Stimulated activated CD4-positive, alpha-beta T cell treated with anti-CD3 and anti-CD28 coated beads, Interleukin-4, amount 100 ng/mL, for 1 hour (primary cell): ENCODE results near the gene FAHD1.

Source experiments
- DNase-seq: peaks from one replicate; pipeline ENCODE4 v3.0.0-alpha.2; 2020

The FAHD1 gene

DNA sequence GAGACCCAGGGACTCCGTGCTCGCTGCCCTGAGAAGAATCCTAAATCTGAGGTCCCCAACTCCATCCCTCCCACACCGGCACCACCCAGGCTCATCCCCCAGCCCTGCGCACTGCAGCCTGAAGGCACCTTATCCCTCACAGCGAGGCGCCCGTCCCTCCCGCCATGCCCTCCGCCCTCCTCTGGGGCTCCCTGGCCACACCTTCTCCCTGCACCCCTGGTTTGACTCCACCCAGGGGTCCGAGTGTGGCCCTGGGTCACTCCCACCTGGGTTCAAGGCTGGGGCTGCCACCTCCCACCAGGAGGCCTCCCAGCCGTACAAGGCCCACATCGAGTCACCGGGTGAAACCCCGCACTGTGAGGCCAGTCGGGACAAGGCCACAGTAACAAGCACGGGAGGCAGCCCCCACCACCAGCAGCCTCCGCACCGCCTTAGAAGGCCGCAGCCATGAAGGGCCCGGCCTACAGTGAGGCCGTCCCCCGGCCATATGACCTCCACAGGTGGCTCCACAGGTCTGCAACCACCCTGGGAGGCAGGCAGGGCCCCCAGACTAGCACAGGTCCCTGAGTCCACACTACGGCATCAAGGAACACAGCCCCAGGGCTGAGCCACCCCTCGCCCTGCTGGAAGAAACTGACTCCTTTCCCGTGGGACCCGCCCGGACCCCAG, 8.7 kb upstream of the FAHD1 start:
- DNase-seq = no peak

- no peak for DNase-seq
Measured at GRCh38 chr16:1818873-1819525, 8.0 kb upstream of the FAHD1 start.

DNA sequence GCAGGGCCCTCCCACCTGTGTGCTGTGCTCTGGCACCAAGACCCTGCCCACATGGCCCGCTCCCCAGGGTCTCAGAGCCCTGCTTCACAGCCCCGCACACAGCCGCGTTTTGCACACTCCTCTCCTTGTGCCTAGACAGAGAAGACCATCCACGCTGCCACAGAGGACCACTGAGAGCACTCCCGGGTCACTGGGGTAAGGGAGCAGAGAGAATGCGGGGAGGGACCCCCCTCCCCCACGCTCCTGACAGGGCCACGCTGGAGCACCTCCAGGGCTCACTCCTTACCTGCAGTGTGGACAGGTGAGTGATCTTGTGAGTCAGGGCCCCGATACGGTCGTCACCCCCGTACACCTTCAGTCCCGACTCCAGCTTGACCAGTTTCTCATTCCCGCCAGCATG, 7.4 kb upstream of the FAHD1 start:
- no peak for DNase-seq

DNA sequence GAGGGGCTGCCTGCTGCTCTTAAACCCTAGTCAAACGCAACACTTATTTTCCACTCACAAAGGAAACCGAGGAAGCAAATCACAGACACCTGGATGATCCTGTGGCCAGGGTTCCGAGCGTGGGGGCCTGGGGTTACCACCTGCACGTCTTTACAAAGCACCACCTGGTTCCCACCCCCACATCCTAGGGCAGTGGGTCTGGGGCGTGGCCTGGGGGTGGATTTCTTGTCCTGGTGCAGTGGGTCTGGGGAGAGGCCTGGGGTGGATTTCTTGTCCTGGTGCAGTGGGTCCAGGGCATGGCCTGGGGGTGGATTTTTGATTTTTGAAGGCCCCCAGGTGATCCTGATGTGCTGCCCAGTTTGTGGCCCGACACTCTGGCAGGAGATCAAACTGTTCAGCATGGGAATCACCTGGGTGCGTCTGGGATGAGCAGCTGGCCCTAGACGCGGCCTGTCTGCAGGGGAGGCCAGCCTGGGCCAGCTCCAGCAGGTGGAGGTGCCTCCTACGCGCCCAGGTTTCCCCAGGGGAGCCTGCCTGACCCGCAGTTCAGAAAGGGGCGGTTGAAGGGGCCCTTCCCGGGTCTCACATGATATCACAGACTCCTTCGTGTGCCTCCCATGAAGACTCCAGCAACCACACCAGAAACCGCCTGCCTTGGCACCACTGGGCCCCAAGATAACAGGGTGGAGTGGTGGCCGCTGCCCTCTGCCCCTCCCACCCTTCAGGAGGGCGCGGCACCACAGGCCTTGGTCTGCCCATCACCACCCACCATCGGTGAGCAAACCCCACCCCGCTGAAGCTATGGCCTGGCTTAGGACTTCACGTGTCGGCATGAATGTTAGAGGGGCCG, 6.7 kb upstream of the FAHD1 start:
- no peak for DNase-seq

DNA sequence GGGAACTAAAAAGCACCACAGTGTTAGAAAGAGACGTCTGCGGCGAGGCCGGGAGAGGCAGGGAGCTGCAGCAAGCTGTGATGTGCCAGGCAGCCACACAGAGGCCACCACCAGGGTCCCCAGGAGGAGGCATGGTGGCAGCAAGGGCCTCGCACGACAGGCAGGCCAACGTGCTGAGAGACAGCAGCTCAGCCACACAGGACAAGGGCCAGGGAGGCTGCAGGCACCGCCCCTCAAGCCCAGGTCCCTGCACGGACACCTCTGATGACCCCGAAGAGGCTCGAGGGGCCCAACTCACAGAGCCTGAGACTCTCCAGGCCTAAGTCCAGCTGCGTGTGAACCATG, 6.1 kb upstream of the FAHD1 start:
- DNase-seq = no peak

DNA sequence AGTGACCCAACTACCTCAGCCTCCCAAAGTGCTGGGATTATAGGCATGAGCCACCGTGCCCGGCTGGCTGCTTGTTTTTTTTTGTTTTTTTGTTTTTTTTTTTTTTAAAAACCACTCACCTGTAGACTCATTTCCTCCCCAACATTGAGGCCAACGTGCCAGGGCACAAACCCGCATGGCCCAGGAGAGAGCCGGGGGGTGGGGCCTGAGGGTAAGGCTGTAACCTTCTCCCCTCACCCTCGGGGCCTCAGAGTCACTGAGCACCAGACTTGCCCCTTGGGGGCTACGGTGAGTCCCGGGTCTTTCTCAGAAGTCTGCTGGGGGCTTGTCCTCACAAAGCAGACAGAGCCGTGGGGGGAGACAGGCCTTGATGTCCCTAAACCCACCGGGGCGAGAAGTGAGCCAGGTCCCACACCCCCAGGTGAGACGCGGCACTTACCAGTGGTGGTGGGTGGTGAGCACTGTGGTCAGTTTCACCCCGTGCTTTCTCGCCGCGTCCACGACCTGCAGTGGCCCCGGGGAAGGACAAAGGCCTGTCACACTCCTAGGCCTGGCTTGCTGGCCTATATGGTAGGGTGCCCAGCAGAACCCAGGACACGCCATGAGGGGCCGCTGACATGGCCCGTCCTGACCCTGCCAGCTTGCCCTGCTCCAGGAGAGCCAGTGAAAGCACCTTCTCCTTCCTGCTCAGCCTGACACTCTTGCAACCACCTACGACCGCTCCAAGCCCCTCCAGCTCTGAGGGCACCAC, 5.0 kb upstream of the FAHD1 start:
- DNase-seq = no peak

DNA sequence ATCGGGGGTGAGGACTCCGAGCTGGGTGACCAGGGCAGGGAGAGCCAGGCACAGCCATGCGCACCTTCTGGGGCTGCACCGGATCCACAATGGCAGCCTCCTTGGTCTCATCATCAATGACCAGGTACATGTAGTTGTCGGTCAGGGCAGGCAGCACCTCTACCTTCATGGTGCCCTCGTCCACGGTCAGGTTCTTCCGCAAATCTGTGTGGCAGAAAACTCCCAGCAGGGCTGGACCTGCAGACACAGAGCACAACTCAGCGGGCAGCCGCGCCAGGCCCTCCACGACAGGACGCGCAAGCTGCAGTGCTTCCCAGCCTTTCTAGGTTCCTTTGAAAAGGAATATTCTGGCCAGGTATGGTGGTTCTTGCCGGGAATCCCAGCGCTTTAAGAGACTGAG, 4.2 kb upstream of the FAHD1 start:
- DNase-seq = no peak

DNA sequence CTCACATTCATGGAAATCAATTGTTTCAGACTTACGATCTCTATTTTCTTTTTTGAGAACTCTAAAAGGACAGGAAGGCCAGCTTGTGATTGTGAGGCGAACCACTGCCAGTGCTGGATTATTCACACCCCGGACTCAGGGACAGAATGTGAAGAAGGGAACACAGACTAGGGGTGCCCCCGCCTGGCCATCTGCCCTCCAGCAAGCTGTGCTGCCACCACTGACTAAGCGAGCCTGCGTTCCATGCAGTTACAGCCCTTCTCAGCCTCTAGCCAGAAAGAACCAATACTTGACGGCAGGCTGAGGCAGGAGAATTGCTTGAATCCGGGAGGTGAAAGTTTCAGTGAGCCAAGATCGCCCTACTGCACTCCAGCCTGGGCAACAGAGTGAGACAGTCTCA, 3.2 kb upstream of the FAHD1 start:
- DNase-seq = no peak

- no peak for DNase-seq
Measured at GRCh38 chr16:1825381-1825863, 1.6 kb upstream of the FAHD1 start.

DNA sequence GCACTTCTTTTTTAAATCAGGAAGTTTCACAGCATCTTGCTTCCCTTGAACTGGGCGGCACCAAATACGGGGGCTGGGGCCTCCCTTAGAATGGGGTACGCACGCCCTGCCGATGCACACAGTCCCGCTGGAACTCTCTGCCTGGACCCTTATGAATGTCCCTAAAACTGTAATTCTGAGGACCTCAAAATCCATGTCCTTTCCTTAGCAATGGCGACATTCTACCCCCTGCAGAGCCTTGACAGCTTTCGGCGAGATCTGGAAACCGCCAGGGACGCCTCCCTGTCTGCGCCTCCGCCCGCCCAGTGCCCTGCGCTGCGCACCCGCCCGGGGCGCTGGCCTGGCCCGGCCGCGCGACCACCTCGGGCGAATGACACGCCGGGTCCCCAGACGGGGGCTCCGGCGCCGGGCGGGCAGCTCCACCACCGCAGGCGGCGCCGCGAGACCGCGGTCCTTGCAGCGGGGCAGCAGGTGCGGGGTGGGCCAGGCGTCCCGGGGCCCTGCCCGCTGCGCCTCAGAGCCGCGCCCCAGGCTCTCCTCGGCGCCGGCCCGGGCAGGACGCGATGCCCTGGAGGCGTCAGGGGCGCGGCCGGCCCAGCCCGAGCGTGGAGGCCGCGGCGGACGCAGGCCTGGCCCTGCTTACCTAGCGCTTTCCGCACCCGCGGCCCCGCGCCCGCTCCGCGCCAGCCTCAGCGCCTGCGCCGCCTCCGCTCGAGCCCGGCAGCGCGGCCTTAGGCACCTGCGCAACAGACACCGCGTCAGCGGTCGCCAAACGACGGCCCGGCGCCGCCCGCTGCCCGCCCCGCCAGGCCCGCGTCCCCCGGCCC, 929 bp upstream of the FAHD1 start:
- DNase-seq = peak; percentile 73

GRCh38 chr16:1828645-1829410, 1.8 kb downstream of the FAHD1 start:
- DNase-seq = no peak

DNA sequence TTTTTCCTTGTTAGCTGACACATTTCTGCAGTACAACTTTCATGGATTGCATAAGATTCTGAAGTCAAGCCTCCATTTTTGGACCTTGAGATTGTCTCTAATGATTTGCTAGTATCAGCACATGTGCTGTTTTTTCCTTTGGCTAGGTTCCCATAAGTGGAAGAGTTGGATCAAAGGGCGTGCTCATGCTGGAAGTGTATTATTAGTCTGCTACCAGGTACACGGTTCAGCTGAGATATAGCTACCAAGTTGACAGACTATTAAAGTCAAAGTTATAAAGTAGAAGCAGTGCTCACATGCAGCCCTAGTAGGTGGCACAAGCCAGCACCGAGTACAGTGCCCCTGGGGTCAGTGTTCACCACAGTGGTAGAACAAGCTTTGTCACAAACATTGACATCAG, 3.2 kb downstream of the FAHD1 start:
- no peak for DNase-seq

- no peak for DNase-seq
Measured at GRCh38 chr16:1831186-1832075, 4.4 kb downstream of the FAHD1 start.

DNA sequence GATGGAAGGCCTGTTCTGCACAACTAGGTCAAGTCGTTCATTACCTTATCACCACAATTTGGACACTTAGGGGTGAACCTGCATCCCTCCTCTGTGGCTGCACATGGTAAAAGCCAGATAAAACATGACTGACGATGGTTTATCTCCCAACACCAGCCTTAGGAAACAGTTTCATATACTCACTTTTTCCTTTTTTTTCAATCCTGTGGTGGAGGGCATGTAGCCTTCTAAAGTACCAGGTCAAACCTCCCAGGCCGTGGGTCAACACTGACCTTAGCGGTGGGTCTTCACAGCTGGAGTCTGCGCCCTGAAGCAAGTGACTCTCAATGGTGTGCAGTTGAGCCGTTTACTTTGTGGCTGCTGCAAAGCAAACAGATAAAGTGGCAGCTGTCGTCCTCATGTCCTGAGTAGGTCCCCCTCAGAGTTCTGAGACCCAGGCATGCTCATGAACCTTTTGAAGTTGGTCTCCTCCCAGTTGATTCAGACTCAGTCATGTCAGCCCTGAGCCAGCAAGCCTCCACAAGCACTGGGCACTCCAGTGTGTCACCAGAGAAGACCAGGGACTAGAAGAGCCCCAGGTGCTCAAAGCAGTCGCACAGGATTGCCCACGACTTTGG, 5.9 kb downstream of the FAHD1 start:
- DNase-seq = no peak

- DNase-seq = no peak
Measured at GRCh38 chr16:1834096-1834495, 7.1 kb downstream of the FAHD1 start.

DNA sequence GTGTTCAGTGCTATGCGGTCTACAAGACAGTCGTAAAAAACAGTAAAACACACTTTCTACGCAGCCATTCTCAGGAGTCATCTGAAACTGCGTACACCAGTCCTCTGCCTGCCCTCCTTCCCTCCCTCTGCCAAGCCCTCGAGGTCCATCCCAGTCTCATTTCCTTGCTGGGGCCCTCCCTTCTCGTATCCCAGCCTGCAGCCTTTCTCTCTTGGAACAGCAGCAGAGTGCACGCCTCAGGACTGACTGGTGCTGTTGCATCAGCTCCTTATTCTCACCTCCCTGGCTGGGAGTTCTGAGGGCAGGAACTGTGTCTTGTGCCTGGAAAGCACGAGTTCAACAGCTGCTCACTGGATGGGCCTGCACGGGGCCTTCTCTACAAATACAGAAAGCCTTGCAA, 12.5 kb downstream of the FAHD1 start:
- DNase-seq = no peak

- no peak for DNase-seq
Measured at GRCh38 chr16:1845985-1846384, 19.0 kb downstream of the FAHD1 start.

- no peak for DNase-seq
Measured at GRCh38 chr16:1846416-1846815, 19.4 kb downstream of the FAHD1 start.

- DNase-seq = no peak
Measured at GRCh38 chr16:1850981-1851380, 24.0 kb downstream of the FAHD1 start.

DNA sequence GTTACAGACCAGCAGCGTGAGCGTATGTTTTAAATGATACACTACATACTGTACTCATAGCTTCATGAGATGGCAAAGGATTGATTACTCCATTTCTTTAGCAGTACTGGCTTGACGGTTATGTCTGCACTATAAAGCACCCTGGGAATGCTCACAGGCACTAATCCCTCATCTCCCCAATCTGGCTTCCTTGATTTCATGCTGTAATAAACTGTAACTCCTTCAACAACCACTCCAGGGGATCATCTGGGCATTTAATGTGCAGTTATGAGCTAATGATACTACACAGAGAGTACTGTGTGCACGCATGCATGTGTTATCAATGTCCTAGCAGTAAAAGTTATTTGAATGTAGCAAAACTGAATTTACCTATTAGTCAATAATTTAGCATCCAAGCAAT, 24.8 kb downstream of the FAHD1 start:
- DNase-seq = no peak
